Upper lobe of left lung (tissue), 6 donors: ENCODE measurements around the gene FOXO4. TPM values are rescaled to one million over a fixed set of nuclear protein-coding genes. Genes with fewer than 3 reads are reported as not detected.

ENCODE experiments used
- ATAC-seq, 2 donors: fragments of 200-7000 bp; cut with Tn5 transposase; one replicate each; pipeline ENCODE4 v1.9.1; 2022; ENCODE audit warnings: mild to moderate bottlenecking in 2 of 2, moderate library complexity in 2 of 2; ENCODE audit not compliant: low FRiP score in 2 of 2
- DNase-seq, 2 donors: peaks; one replicate each; pipeline ENCODE4 v3.0.0-alpha.2; 2019 to 2020
- H3K27ac ChIP-seq, 4 donors: fragments of 200-600 bp; sonication (generic); one replicate each; pipeline ENCODE4 v1.5.1; 2016 to 2019
- H3K27me3 ChIP-seq, 4 donors: fragments of 200-600 bp; sonication (generic); one replicate each; pipeline ENCODE4 v1.5.1; 2017 to 2019
- H3K36me3 ChIP-seq, 4 donors: fragments of 200-600 bp; sonication (generic); one replicate each; pipeline ENCODE4 v1.5.1; 2016 to 2019
- H3K4me1 ChIP-seq, 4 donors: fragments of 200-600 bp; sonication (generic); one replicate each; pipeline ENCODE4 v1.5.1; 2018 to 2019
- H3K4me3 ChIP-seq, 4 donors: fragments of 200-600 bp; sonication (generic); one replicate each; pipeline ENCODE4 v1.5.1; 2017 to 2019; ENCODE audit warnings: mild to moderate bottlenecking in 2 of 4, moderate library complexity in 1 of 4
- H3K9me3 ChIP-seq, 4 donors: fragments of 200-600 bp; sonication (generic); one replicate each; pipeline ENCODE4 v1.5.1; 2018 to 2019
- CTCF ChIP-seq, 6 experiments: fragments of 450-650 bp in 4 of 6; fragments of 200-600 bp in 2 of 6; sonication (generic) in 2 of 6; IDR thresholded peaks; one replicate each; pipeline ENCODE4 v1.5.1; 2016 to 2019; ENCODE audit warnings: antibody characterized with exemption in 6 of 6
- EP300 ChIP-seq, 4 donors: sonication (generic); formaldehyde crosslinking; IDR thresholded peaks; one replicate each; pipeline ENCODE4 v1.5.1; 2017; ENCODE audit warnings: antibody characterized with exemption in 4 of 4, control low read depth in 2 of 4
- POLR2A ChIP-seq, 4 donors: fragments of 450-650 bp; IDR thresholded peaks; one replicate each; pipeline ENCODE4 v1.5.1; 2016 to 2017; ENCODE audit warnings: antibody characterized with exemption in 4 of 4, mild to moderate bottlenecking in 2 of 4
- POLR2AphosphoS5 ChIP-seq, 2 donors: sonication (generic); formaldehyde crosslinking; IDR thresholded peaks; one replicate each; pipeline ENCODE4 v1.5.1; 2017; ENCODE audit warnings: antibody characterized with exemption in 2 of 2
- WGBS, 2 donors: methylation state at CpG; one replicate each; pipeline ENCODE4 v1.1.5; 2017 to 2018; 5-methylcytosine and 5-hydroxymethylcytosine counted together
- total RNA-seq, 6 donors: library from RNA; depleted of rRNA in 4 of 6; stranded (reverse); fragments of >200 nt in 4 of 6; gene quantifications; one replicate each; pipeline versions ENCODE4 v1.1.0 to v1.2.1, GENCODE V29; 2016 to 2021
- donor health status: DM: no; HTN: no; CAD: no; lungs with moderate emphysema.
- donor health status: DM: no; HTN: yes; CAD: no; lungs with severe emphysema.

Gene FOXO4
- total RNA-seq, 6 donors from 2014 or later: 11.2 to 34.1 (median 24.0) TPM

- no peaks in the 10 kb centered on the region for H3K9me3 ChIP-seq
- ATAC-seq (no peak), DNase-seq (no peak)
- TF ChIP-seq EP300 (IDR thresholded peaks at IDR 0.05) (no peak), POLR2AphosphoS5 (IDR thresholded peaks at IDR 0.05) (no peak), POLR2A (IDR thresholded peaks at IDR 0.05) (no peak), CTCF (IDR thresholded peaks at IDR 0.05) (no peak)
- H3K27ac ChIP-seq: no peak overlapping the region
- H3K36me3 ChIP-seq: peaks cover 0 to 32% (median 14%) of the 10 kb centered on the region in 4 donors
- H3K27me3 ChIP-seq: peaks cover 0 to 4% (median 0%) of the 10 kb centered on the region in 4 donors
- H3K4me1 ChIP-seq: peaks cover 0 to 16% (median 2%) of the 10 kb centered on the region in 4 donors
- 30 to 75% methylated on average over 2 to 6 of the region's 6 CpGs for WGBS, 2 donors
- H3K4me3 ChIP-seq: no peak overlapping the region
Measured at GRCh38 chrX:71143508-71143907, 47.9 kb downstream of the FOXO4 start.

DNA sequence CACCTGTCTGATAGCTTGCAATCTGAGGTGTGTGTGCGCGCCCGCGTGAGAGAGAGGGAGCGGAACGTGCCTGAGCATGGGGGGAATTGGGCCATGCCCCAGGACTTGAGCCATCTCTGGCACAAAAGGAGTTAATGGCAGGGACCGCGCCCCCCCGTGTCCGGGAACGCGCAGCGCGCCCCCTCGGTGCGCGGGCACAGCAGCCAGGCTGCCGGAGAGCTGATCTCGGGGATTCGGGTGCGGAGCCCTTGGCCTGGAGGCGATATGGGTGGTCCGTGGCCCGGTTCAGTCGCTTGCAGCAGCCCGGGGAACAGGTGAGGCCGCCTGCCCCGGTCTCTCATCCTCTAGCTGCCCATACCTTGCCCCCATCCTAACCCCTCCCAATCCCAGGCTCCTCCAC lies 49.0 kb downstream of the FOXO4 start, which contains the start of gene NLGN3:
Gene NLGN3 (plus strand): TSS at position 191 of the 400 bp plus-strand sequence. CDS start 2,909 bp downstream, outside the sequence.
- 4 to 34% methylated on average over 4 to 15 of the region's 28 CpGs for WGBS, 2 donors
- peak in 1 of 2 donors; percentile 69 for DNase-seq
- H3K4me3 ChIP-seq: peak within 1 kb of the TSS in 3 of 4 donors; percentile 12 to 31 (median 17)

DNA sequence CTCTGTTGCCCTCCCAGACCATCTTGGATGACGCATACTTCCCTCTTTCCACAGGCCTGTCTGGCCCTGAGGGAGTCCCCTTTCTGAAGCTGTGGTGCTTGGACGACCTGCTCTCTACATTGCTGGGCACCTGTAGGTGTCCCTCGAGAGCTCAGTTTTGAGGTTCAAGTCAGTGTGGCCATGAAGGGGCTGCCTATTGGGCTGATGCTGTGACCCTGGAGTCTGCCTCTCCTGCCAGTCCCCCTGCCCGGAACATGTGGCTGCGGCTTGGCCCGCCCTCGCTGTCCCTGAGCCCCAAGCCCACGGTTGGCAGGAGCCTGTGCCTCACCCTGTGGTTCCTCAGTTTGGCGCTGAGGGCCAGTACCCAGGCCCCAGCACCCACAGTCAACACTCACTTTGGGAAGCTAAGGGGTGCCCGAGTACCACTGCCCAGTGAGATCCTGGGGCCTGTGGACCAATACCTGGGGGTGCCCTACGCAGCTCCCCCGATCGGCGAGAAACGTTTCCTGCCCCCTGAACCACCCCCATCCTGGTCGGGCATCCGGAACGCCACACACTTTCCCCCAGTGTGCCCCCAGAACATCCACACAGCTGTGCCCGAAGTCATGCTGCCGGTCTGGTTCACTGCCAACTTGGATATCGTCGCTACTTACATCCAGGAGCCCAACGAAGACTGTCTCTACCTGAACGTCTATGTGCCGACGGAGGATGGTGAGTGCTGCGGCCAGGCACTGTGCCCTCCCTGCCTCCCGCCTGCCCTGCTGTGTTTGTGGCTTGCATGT lies 52.0 kb downstream of the FOXO4 start:
- Histone ChIP-seq H3K36me3 (no peaks in the 10 kb centered on the region), H3K4me3 (no peak overlapping the region), H3K9me3 (no peaks in the 10 kb centered on the region), H3K27me3 (peaks cover 0 to 4% (median 0%) of the 10 kb centered on the region in 4 donors), H3K27ac (no peak overlapping the region), H3K4me1 (peaks cover 0 to 16% (median 2%) of the 10 kb centered on the region in 4 donors)
- TF ChIP-seq CTCF (IDR thresholded peaks at IDR 0.05): no peak
- TF ChIP-seq EP300 (IDR thresholded peaks at IDR 0.05): no peak
- TF ChIP-seq POLR2A (IDR thresholded peaks at IDR 0.05): no peak
- no peak for TF ChIP-seq POLR2AphosphoS5 (IDR thresholded peaks at IDR 0.05)
- ATAC-seq: no peak
- no peak for DNase-seq
- WGBS, 2 donors: 80 to 84% methylated on average over 4 to 28 of the region's 28 CpGs

More for the DNA sequence above, 49.0 kb downstream of the FOXO4 start, which contains the start of gene NLGN3:
- TF ChIP-seq CTCF (IDR thresholded peaks at IDR 0.05) (no peak), EP300 (IDR thresholded peaks at IDR 0.05) (no peak), POLR2A (IDR thresholded peaks at IDR 0.05) (no peak), POLR2AphosphoS5 (IDR thresholded peaks at IDR 0.05) (no peak)
- Histone ChIP-seq H3K4me1 (peaks cover 0 to 16% (median 2%) of the 10 kb centered on the region in 4 donors), H3K9me3 (no peaks in the 10 kb centered on the region), H3K27me3 (peaks cover 0 to 4% (median 0%) of the 10 kb centered on the region in 4 donors), H3K27ac (no peak within 1 kb of the TSS), H3K36me3 (peaks cover 0 to 22% (median 10%) of the 10 kb centered on the region in 4 donors)
- ATAC-seq: peak in 1 of 2 donors; percentile 15

DNA sequence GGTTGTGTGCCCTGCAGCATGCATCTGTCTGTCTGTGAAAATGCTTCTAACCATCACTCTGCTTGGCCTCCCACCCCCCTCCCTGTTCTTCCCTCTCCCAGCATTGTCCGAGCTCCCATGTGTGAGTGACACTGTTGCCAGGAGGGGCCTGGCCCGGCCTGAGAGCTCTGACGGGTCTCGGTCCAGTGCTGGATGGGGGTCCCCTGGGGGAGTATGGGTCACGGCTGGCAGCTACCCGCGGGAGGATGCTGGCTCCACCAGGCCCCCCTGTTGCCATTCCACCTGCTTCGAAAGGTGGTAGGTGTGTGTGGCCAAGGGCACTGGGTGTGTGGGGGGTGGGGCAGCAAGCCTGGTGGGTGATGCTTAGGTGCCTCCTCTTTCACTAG lies 52.6 kb downstream of the FOXO4 start:
- no peaks in the 10 kb centered on the region for H3K9me3 ChIP-seq
- no peak overlapping the region for H3K27ac ChIP-seq
- H3K27me3 ChIP-seq: peaks cover 0 to 4% (median 0%) of the 10 kb centered on the region in 4 donors
- WGBS, 2 donors: 82% methylated on average over 8 of the region's 8 CpGs; no CpG with 5 or more reads in 1 of the 2 donors
- peaks cover 0 to 16% (median 2%) of the 10 kb centered on the region in 4 donors for H3K4me1 ChIP-seq
- TF ChIP-seq POLR2A (IDR thresholded peaks at IDR 0.05) (no peak), EP300 (IDR thresholded peaks at IDR 0.05) (no peak), CTCF (IDR thresholded peaks at IDR 0.05) (no peak), POLR2AphosphoS5 (IDR thresholded peaks at IDR 0.05) (no peak)
- H3K36me3 ChIP-seq: no peaks in the 10 kb centered on the region
- ATAC-seq (no peak), DNase-seq (no peak)
- no peak overlapping the region for H3K4me3 ChIP-seq
